Midbrain (tissue), 1 donor: ENCODE results near the gene NR2C2AP.
A peak's percentile ranks its signal among the peaks of the same experiment; 100 is the strongest.
"Not testable (repeated sequence)": the region's sequence is repeated elsewhere in the genome, so short reads cannot be mapped to it uniquely, and the experiment has no call there.

ENCODE experiments used
- DNase-seq: peaks from one replicate; lab custom pipeline; 2025; lab: John Stamatoyannopoulos, UW

The NR2C2AP gene

GRCh38 chr19:19203012-19203856, at the start of gene NR2C2AP:
Gene NR2C2AP, minus strand, starts transcription at chr19:19203414. Its CDS starts 354 bp downstream, at chr19:19203060.
- DNase-seq = peak; percentile 88

GRCh38 chr19:19250196-19250801, 47.1 kb upstream of the NR2C2AP start:
- DNase-seq = no peak

- no peak for DNase-seq
Observed at GRCh38 chr19:19240476-19240875, 37.3 kb upstream of the NR2C2AP start.

- no peak for DNase-seq
Observed at GRCh38 chr19:19239675-19240074, 36.5 kb upstream of the NR2C2AP start.

- no peak for DNase-seq
Observed at GRCh38 chr19:19238126-19238894, 35.1 kb upstream of the NR2C2AP start.

- DNase-seq = no peak
Observed at GRCh38 chr19:19236173-19236572, 33.0 kb upstream of the NR2C2AP start.

- DNase-seq = no peak
Observed at GRCh38 chr19:19234220-19234816, 31.1 kb upstream of the NR2C2AP start.

GRCh38 chr19:19232261-19232721, 29.1 kb upstream of the NR2C2AP start:
- DNase-seq = no peak

- no peak for DNase-seq
Observed at GRCh38 chr19:19230999-19231398, 27.8 kb upstream of the NR2C2AP start.

GRCh38 chr19:19229701-19230100, 26.5 kb upstream of the NR2C2AP start:
- no peak for DNase-seq

- no peak for DNase-seq
Observed at GRCh38 chr19:19227217-19227616, 24.0 kb upstream of the NR2C2AP start.

- no peak for DNase-seq
Observed at GRCh38 chr19:19226663-19227062, 23.4 kb upstream of the NR2C2AP start.

GRCh38 chr19:19226204-19226603, 23.0 kb upstream of the NR2C2AP start:
- DNase-seq = no peak

- DNase-seq = no peak
Observed at GRCh38 chr19:19224852-19225494, 21.8 kb upstream of the NR2C2AP start.

- no peak for DNase-seq
Observed at GRCh38 chr19:19224150-19224851, 21.1 kb upstream of the NR2C2AP start.

- no peak for DNase-seq
Observed at GRCh38 chr19:19223636-19224035, 20.4 kb upstream of the NR2C2AP start.

GRCh38 chr19:19223060-19223459, 19.8 kb upstream of the NR2C2AP start:
- DNase-seq = no peak

GRCh38 chr19:19221000-19221399, 17.8 kb upstream of the NR2C2AP start:
- not testable (repeated sequence) for DNase-seq

GRCh38 chr19:19218911-19219310, 15.7 kb upstream of the NR2C2AP start:
- DNase-seq = no peak

GRCh38 chr19:19217099-19217498, 13.9 kb upstream of the NR2C2AP start:
- DNase-seq = no peak

GRCh38 chr19:19215792-19216191, 12.6 kb upstream of the NR2C2AP start:
- no peak for DNase-seq
